Aorta (tissue), 5 donors: ENCODE data around the gene EEFSEC. TPM values are rescaled to one million over a fixed set of nuclear protein-coding genes. Genes with fewer than 3 reads are reported as not detected.
A peak's percentile ranks its signal among the peaks of the same experiment; 100 is the strongest.

Experiments
- ATAC-seq: fragments of 200-7000 bp; cut with Tn5 transposase; one replicate; pipeline ENCODE4 v1.9.1; 2022; ENCODE audit warnings: moderate library complexity; ENCODE audit not compliant: low FRiP score
- DNase-seq, 2 donors: peaks; one replicate each; pipeline ENCODE4 v3.0.0-alpha.2; 2020
- H3K27ac ChIP-seq, 2 donors: one replicate each; pipeline ENCODE4 v1.5.1; 2013; ENCODE audit warnings: low read length in 2 of 2, mild to moderate bottlenecking in 2 of 2, moderate library complexity in 2 of 2, control low read depth in 1 of 2, inconsistent platforms in 1 of 2, low read depth in 1 of 2
- H3K27me3 ChIP-seq, 2 donors: one replicate each; pipeline ENCODE4 v1.6.1; 2013; ENCODE audit warnings: control low read depth in 1 of 2, low read length in 1 of 2, mild to moderate bottlenecking in 1 of 2, moderate library complexity in 1 of 2; ENCODE audit not compliant: insufficient read depth in 2 of 2, control insufficient read depth in 1 of 2
- H3K36me3 ChIP-seq, 2 donors: one replicate each; pipeline ENCODE4 v1.6.1; 2013; ENCODE audit warnings: control low read depth in 1 of 2, low read length in 1 of 2, mild to moderate bottlenecking in 1 of 2; ENCODE audit not compliant: insufficient read depth in 2 of 2, control insufficient read depth in 1 of 2
- H3K4me1 ChIP-seq, 2 donors: one replicate each; pipeline ENCODE4 v1.6.1; 2013; ENCODE audit warnings: low read length in 2 of 2, control low read depth in 1 of 2, mild to moderate bottlenecking in 1 of 2, moderate library complexity in 1 of 2; ENCODE audit not compliant: insufficient read depth in 2 of 2, control insufficient read depth in 1 of 2
- H3K4me3 ChIP-seq, 2 donors: one replicate each; pipeline ENCODE4 v1.5.1; 2013; ENCODE audit warnings: low read length in 2 of 2, control low read depth in 1 of 2, mild to moderate bottlenecking in 1 of 2
- H3K9me3 ChIP-seq: one replicate; pipeline ENCODE4 v1.6.1; 2013; ENCODE audit warnings: mild to moderate bottlenecking, low read length; ENCODE audit not compliant: control insufficient read depth
- WGBS, 2 donors: extraction: QIAGEN DNeasy Blood & Tissue Kit; methylation state at CpG; one replicate each; pipeline ENCODE4 v1.1.7; 2013; 5-methylcytosine and 5-hydroxymethylcytosine counted together
- intact Hi-C, 2 donors: fragments of 100-400 bp; cut with DNase I; formaldehyde crosslinking; loops; one replicate each; pipeline versions ENCODE4 v1.14.2 to v1.15.0; 2022
- polyA plus RNA-seq, 2 donors: library from polyadenylated mRNA; stranded (reverse); fragments of 200-250 nt; gene quantifications; one replicate each; pipeline ENCODE4 v1.2.3, GENCODE V29; 2013
- total RNA-seq, 2 donors: library from RNA; stranded (reverse); fragmentation: NEBNext Ultra II Directional; extraction: Animal tissue kit (Norgen Biotek cat#: 25700); gene quantifications; one replicate each; pipeline ENCODE4 v1.2.1, GENCODE V29; 2021
- donor health status: healthy with polysubstance abuse.
- donor health status: Bipolar disorder and iron deficiency.
- donor health status: DM: no; HTN: no; CAD: no.
- donor health status: DM: no; HTN: no; CAD: no.
- donor health status: DM: yes; HTN: yes; CAD: no.

The EEFSEC gene
- total and polyA plus RNA-seq, 4 donors, result 3.5 to 18.8 (median 11.6) TPM

GRCh38 chr3:128296469-128297251 is 143.4 kb downstream of the EEFSEC start:
- WGBS, 2 donors, result 83 to 84% methylated on average over 10 of the region's 10 CpGs
- Histone ChIP-seq H3K27ac (no peak overlapping the region), H3K36me3 (no peaks in the 10 kb centered on the region), H3K4me3 (no peak overlapping the region), H3K9me3 (no peaks in the 10 kb centered on the region), H3K27me3 (no peaks in the 10 kb centered on the region), H3K4me1 (no peaks in the 10 kb centered on the region)
- DNase-seq, result peak in 1 of 2 donors; percentile 46
- intact Hi-C loops, result no loop called here
- ATAC-seq, result no peak

- DNase-seq (no peak), ATAC-seq (no peak)
- 75 to 79% methylated on average over 2 of the region's 2 CpGs for WGBS, 2 donors
- no peaks in the 10 kb centered on the region for H3K9me3 ChIP-seq
- H3K4me3 ChIP-seq, result no peak overlapping the region
- H3K36me3 ChIP-seq, result no peaks in the 10 kb centered on the region
- no peaks in the 10 kb centered on the region for H3K4me1 ChIP-seq
- intact Hi-C loops, result no loop called here
- H3K27ac ChIP-seq, result no peak overlapping the region
- H3K27me3 ChIP-seq, result no peaks in the 10 kb centered on the region
Measured at GRCh38 chr3:128297401-128298138, 144.3 kb downstream of the EEFSEC start.

GRCh38 chr3:128301186-128302023 is 148.1 kb downstream of the EEFSEC start:
- H3K36me3 ChIP-seq, result no peaks in the 10 kb centered on the region
- H3K4me3 ChIP-seq, result no peak overlapping the region
- no peaks in the 10 kb centered on the region for H3K9me3 ChIP-seq
- no peaks in the 10 kb centered on the region for H3K4me1 ChIP-seq
- no peak overlapping the region for H3K27ac ChIP-seq
- peak in 1 of 2 donors; percentile 49 for DNase-seq
- ATAC-seq, result no peak
- H3K27me3 ChIP-seq, result no peaks in the 10 kb centered on the region
- whole genome bisulfite sequencing, 2 donors, result 91 to 95% methylated on average over 8 of the region's 8 CpGs
- intact Hi-C loops, result no loop called here

- intact Hi-C loops, result no loop called here
Measured at GRCh38 chr3:128306481-128306880, 153.2 kb downstream of the EEFSEC start.

GRCh38 chr3:128307029-128307633 is 153.8 kb downstream of the EEFSEC start:
- no peak for ATAC-seq
- WGBS, 2 donors, result 88 to 94% methylated on average over 3 of the region's 3 CpGs
- Histone ChIP-seq H3K36me3 (no peaks in the 10 kb centered on the region), H3K27ac (no peak overlapping the region), H3K27me3 (no peaks in the 10 kb centered on the region), H3K4me3 (no peak overlapping the region), H3K4me1 (no peaks in the 10 kb centered on the region), H3K9me3 (no peaks in the 10 kb centered on the region)
- DNase-seq, result no peak
- intact Hi-C loops, result no loop called here

More at GRCh38 chr3:128306481-128306880, 153.2 kb downstream of the EEFSEC start:
- Histone ChIP-seq H3K27me3 (no peaks in the 10 kb centered on the region), H3K27ac (no peak overlapping the region), H3K4me3 (no peak overlapping the region), H3K4me1 (no peaks in the 10 kb centered on the region), H3K36me3 (no peaks in the 10 kb centered on the region), H3K9me3 (no peaks in the 10 kb centered on the region)
- DNase-seq (no peak), ATAC-seq (no peak)
- WGBS, 2 donors, result 97 to 98% methylated on average over 2 of the region's 2 CpGs

- WGBS, 2 donors, result 56 to 60% methylated on average over 6 of the region's 6 CpGs
- Histone ChIP-seq H3K36me3 (no peaks in the 10 kb centered on the region), H3K4me1 (no peaks in the 10 kb centered on the region), H3K27ac (no peak overlapping the region), H3K9me3 (no peaks in the 10 kb centered on the region), H3K27me3 (no peaks in the 10 kb centered on the region), H3K4me3 (no peak overlapping the region)
- no peak for DNase-seq
- intact Hi-C loops, result no loop called here
- no peak for ATAC-seq
Measured at GRCh38 chr3:128307781-128308469, 154.6 kb downstream of the EEFSEC start.

DNA sequence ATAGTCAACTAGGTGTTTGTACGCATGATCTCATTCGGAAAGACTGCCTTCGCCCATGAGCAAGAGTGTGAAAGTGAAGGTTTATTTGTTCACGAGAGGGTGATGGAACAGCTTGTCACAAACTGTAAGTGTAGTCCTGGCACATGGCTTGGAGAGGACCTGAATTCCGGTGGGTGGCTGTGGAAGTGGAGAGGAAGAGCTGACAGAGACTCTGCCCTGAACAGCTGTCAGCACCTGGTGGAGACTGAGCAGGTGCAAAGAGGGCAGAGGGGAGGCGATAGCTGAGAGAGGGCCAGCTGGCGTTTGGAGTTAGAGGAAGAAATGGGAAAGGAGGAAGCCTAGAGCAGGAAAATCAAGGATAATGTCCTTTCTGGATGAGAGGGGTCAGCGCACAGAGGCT is 155.7 kb downstream of the EEFSEC start:
- ATAC-seq (no peak), DNase-seq (no peak)
- Histone ChIP-seq H3K9me3 (no peaks in the 10 kb centered on the region), H3K4me1 (no peaks in the 10 kb centered on the region), H3K27ac (no peak overlapping the region), H3K27me3 (no peaks in the 10 kb centered on the region), H3K36me3 (no peaks in the 10 kb centered on the region), H3K4me3 (no peak overlapping the region)
- 93 to 96% methylated on average over 8 of the region's 8 CpGs for WGBS, 2 donors
- intact Hi-C loops, result no loop called here
